Chondrocyte (in vitro differentiated cells): Measurements from ENCODE around the gene OR5A1. TPM values are rescaled to one million over a fixed set of nuclear protein-coding genes. Genes with fewer than 3 reads are reported as not detected.
"Not testable (repeated sequence)": the region's sequence is repeated elsewhere in the genome, so short reads cannot be mapped to it uniquely, and the experiment has no call there.

Experiments
- DNase-seq: peaks from one replicate; pipeline ENCODE4 v3.0.0; 2021; ENCODE audit warnings: mixed read lengths, low spot score
- H3K27ac Mint-ChIP-seq: one replicate; pipeline ENCODE4 v1.8.0; 2021; ENCODE audit warnings: mild to moderate bottlenecking, moderate library complexity, mixed read lengths; ENCODE audit not compliant: unreplicated experiment
- H3K27me3 Mint-ChIP-seq: 2 replicates; pipeline ENCODE4 v1.8.0; 2021; ENCODE audit warnings: low read depth, mixed read lengths
- H3K36me3 Mint-ChIP-seq: 2 replicates; pipeline ENCODE4 v1.8.0; 2021; ENCODE audit warnings: low read depth, mixed read lengths
- H3K4me1 Mint-ChIP-seq: 2 replicates; pipeline ENCODE4 v1.8.0; 2021; ENCODE audit warnings: low read depth, mild to moderate bottlenecking, mixed read lengths
- H3K4me3 Mint-ChIP-seq: one replicate; pipeline ENCODE4 v1.8.0; 2021; ENCODE audit warnings: mild to moderate bottlenecking, moderate library complexity, mixed read lengths; ENCODE audit not compliant: unreplicated experiment
- H3K9me3 Mint-ChIP-seq: 2 replicates; pipeline ENCODE4 v1.8.0; 2021; ENCODE audit warnings: low read depth, mixed read lengths
- total RNA-seq: library from RNA; stranded (reverse); gene quantifications from 3 replicates; pipeline ENCODE4 v1.2.1, GENCODE V29; 2021
- TF ChIP-seq, protein P1 (sequence below): fragments of 200-600 bp; sonication (generic); IDR thresholded peaks from 2 replicates; pipeline ENCODE4 v1.5.0; 2021; ENCODE audit warnings: antibody characterized with exemption, mild to moderate bottlenecking, moderate library complexity

Gene OR5A1
- total RNA-seq, 1 donor from 2014 or later, result not detected

DNA sequence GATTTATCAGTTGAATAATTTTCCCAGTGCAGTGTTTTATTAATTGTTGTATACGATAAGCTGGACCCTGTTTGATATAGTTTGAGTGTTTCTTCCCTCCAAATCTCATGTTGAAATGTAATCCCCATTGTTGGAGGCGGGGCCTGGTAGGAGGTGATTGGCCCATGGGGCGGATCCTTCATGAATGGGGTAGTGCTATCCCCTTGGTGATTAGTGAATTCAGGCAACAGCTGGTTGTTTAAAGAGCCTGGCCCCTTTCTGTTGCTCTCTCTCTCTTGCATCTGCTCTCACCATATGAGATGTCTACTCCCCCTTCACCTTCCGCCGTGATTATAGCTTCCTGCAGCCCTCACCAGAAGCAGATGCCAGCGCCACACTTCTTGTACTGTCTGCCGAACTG, 1.5 kb downstream of the OR5A1 start:
- Mint-ChIP-seq H3K4me1 (no peaks in the 10 kb centered on the region), H3K9me3 (no peaks in the 10 kb centered on the region), H3K36me3 (no peaks in the 10 kb centered on the region), H3K27me3 (peaks cover 29% of the 10 kb centered on the region), H3K27ac (no peak overlapping the region), H3K4me3 (no peak overlapping the region)
- TF ChIP-seq, protein P1, sequence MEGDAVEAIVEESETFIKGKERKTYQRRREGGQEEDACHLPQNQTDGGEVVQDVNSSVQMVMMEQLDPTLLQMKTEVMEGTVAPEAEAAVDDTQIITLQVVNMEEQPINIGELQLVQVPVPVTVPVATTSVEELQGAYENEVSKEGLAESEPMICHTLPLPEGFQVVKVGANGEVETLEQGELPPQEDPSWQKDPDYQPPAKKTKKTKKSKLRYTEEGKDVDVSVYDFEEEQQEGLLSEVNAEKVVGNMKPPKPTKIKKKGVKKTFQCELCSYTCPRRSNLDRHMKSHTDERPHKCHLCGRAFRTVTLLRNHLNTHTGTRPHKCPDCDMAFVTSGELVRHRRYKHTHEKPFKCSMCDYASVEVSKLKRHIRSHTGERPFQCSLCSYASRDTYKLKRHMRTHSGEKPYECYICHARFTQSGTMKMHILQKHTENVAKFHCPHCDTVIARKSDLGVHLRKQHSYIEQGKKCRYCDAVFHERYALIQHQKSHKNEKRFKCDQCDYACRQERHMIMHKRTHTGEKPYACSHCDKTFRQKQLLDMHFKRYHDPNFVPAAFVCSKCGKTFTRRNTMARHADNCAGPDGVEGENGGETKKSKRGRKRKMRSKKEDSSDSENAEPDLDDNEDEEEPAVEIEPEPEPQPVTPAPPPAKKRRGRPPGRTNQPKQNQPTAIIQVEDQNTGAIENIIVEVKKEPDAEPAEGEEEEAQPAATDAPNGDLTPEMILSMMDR, result no peak
- no peak for DNase-seq

GRCh38 chr11:59445624-59446023, 9.4 kb downstream of the OR5A1 start:
- H3K36me3 Mint-ChIP-seq, H3K4me3 Mint-ChIP-seq, H3K4me1 Mint-ChIP-seq, H3K27me3 Mint-ChIP-seq, DNase-seq, H3K27ac Mint-ChIP-seq: not testable (repeated sequence)
- H3K9me3 Mint-ChIP-seq, result peaks cover 20% of the 10 kb centered on the region

DNA sequence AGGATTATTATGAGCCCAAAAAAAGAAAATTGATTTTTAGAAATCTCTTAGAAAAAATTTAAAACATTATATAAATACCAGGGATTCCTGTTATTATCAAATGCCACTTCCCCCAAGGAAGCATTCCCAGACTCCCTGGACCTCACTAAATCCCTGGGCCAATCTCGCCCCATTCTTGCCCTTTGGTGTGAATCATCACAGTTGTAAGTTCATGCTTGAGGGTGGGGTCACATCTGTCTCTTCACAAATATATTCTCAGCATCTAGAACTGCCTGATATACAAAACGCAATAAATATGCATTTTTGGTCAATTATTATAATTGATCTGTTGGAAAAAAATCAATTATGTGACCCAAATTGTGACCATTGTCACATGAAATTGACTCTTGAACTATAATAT, 12.2 kb downstream of the OR5A1 start:
- no peak for DNase-seq
- TF ChIP-seq, protein P1, result no peak

GRCh38 chr11:59456661-59457060, 20.4 kb downstream of the OR5A1 start, which contains the start of gene OR4D6:
OR4D6 (plus strand) TSS chr11:59456961; CDS start chr11:59456961, 0 bp downstream.
- no peak within 1 kb of the TSS for H3K27ac Mint-ChIP-seq
- H3K27me3 Mint-ChIP-seq, result peaks cover 8% of the 10 kb centered on the region
- no peak for DNase-seq
- no peaks in the 10 kb centered on the region for H3K4me1 Mint-ChIP-seq
- no peaks in the 10 kb centered on the region for H3K9me3 Mint-ChIP-seq
- H3K4me3 Mint-ChIP-seq, result no peak within 1 kb of the TSS
- TF ChIP-seq, protein P1, result no peak
- H3K36me3 Mint-ChIP-seq, result no peaks in the 10 kb centered on the region

More for the DNA sequence above, 12.2 kb downstream of the OR5A1 start:
- peaks cover 8% of the 10 kb centered on the region for H3K27me3 Mint-ChIP-seq
- no peaks in the 10 kb centered on the region for H3K4me1 Mint-ChIP-seq
- peaks cover 20% of the 10 kb centered on the region for H3K9me3 Mint-ChIP-seq
- H3K27ac Mint-ChIP-seq, result no peak overlapping the region
- H3K4me3 Mint-ChIP-seq, result no peak overlapping the region
- no peaks in the 10 kb centered on the region for H3K36me3 Mint-ChIP-seq

- no peak overlapping the region for H3K4me3 Mint-ChIP-seq
- H3K27me3 Mint-ChIP-seq, result peaks cover 10% of the 10 kb centered on the region
- H3K9me3 Mint-ChIP-seq, result no peaks in the 10 kb centered on the region
- H3K4me1 Mint-ChIP-seq, result no peaks in the 10 kb centered on the region
- H3K36me3 Mint-ChIP-seq, result no peaks in the 10 kb centered on the region
- TF ChIP-seq, protein P1, result no peak
- no peak overlapping the region for H3K27ac Mint-ChIP-seq
- no peak for DNase-seq
These were observed 23.6 kb downstream of the OR5A1 start for GRCh38 chr11:59459916-59460315.

DNA sequence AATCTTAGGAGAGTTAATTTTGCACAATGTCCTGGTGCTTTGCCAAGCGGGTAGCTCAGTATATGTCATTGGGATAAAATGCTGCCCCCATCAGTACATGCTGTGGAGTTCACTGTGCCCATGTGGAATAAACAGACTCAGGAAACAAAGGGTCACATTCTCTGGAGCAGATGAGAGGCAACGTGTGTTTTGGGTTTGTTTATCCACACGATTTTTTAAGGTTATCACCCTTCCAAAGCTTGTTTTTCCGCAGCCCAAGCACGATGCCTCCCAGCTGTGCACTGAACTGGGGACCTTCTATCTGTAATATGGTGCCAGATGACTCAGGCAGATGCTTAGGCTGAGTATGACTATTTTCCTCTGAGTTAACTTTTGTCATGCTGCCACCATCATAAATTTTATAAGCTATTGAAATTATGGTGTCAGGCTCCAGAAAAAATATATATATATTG, 26.9 kb downstream of the OR5A1 start:
- H3K27me3 Mint-ChIP-seq, result peaks cover 9% of the 10 kb centered on the region
- H3K4me1 Mint-ChIP-seq, result no peaks in the 10 kb centered on the region
- no peak overlapping the region for H3K27ac Mint-ChIP-seq
- no peaks in the 10 kb centered on the region for H3K9me3 Mint-ChIP-seq
- TF ChIP-seq, protein P1, result no peak
- H3K36me3 Mint-ChIP-seq, result no peaks in the 10 kb centered on the region
- DNase-seq, result no peak
- no peak overlapping the region for H3K4me3 Mint-ChIP-seq
